ENCODE data around the gene TMEM186.
"Not testable (repeated sequence)": the region's sequence is repeated elsewhere in the genome, so short reads cannot be mapped to it uniquely, and the experiment has no call there.

Gene TMEM186

GRCh38 chr16:8814095-8814806 is 16.8 kb upstream of the TMEM186 start:
- in situ Hi-C loops (cut with MboI; ENCODE audit: low sequenced_read_pairs) = no loop called here

GRCh38 chr16:8812162-8812843 is 14.9 kb upstream of the TMEM186 start:
- in situ Hi-C loops (cut with MboI; ENCODE audit: low sequenced_read_pairs) = no loop called here

- in situ Hi-C loops (cut with MboI; ENCODE audit: low sequenced_read_pairs) = no loop called here
These were observed 11.3 kb upstream of the TMEM186 start for GRCh38 chr16:8808613-8809353.

- in situ Hi-C loops (cut with MboI; ENCODE audit: low sequenced_read_pairs) = no loop called here
These were observed 10.6 kb upstream of the TMEM186 start for GRCh38 chr16:8808009-8808408.

GRCh38 chr16:8807189-8807588 is 9.8 kb upstream of the TMEM186 start:
- in situ Hi-C loops (cut with MboI; ENCODE audit: low sequenced_read_pairs) = no loop called here

- in situ Hi-C loops (cut with MboI; ENCODE audit: low sequenced_read_pairs) = no loop called here
These were observed 9.0 kb upstream of the TMEM186 start for GRCh38 chr16:8806272-8806983.

- in situ Hi-C loops (cut with MboI; ENCODE audit: low sequenced_read_pairs) = no loop called here
These were observed 6.9 kb upstream of the TMEM186 start for GRCh38 chr16:8804313-8804712.

GRCh38 chr16:8803733-8804132 is 6.3 kb upstream of the TMEM186 start:
- in situ Hi-C loops (cut with MboI; ENCODE audit: low sequenced_read_pairs) = not testable (repeated sequence)

GRCh38 chr16:8801701-8802100 is 4.3 kb upstream of the TMEM186 start:
- in situ Hi-C loops (cut with MboI; ENCODE audit: low sequenced_read_pairs) = no loop called here

GRCh38 chr16:8798535-8799157 is 1.2 kb upstream of the TMEM186 start:
- in situ Hi-C loops (cut with MboI; ENCODE audit: low sequenced_read_pairs) = loop anchor here (25.0 kb wide), 1 partner anchor 236 kb away; no protein-coding TSS in a partner anchor

- in situ Hi-C loops (cut with MboI; ENCODE audit: low sequenced_read_pairs) = loop anchor here (25.0 kb wide), 1 partner anchor 236 kb away; no protein-coding TSS in a partner anchor
These were observed 712 bp upstream of the TMEM186 start for GRCh38 chr16:8798174-8798527.

GRCh38 chr16:8796469-8797363 is 723 bp downstream of the TMEM186 start:
- in situ Hi-C loops (cut with MboI; ENCODE audit: low sequenced_read_pairs) = loop anchor here (25.0 kb wide), 1 partner anchor 234 kb away; no protein-coding TSS in a partner anchor

GRCh38 chr16:8795818-8796217 is 1.6 kb downstream of the TMEM186 start:
- in situ Hi-C loops (cut with MboI; ENCODE audit: low sequenced_read_pairs) = loop anchor here (25.0 kb wide), 1 partner anchor 234 kb away; no protein-coding TSS in a partner anchor

- in situ Hi-C loops (cut with MboI; ENCODE audit: low sequenced_read_pairs) = loop anchor here (25.0 kb wide), 1 partner anchor 233 kb away; no protein-coding TSS in a partner anchor
These were observed 2.3 kb downstream of the TMEM186 start for GRCh38 chr16:8795091-8795490.

GRCh38 chr16:8788578-8789172 is 8.8 kb downstream of the TMEM186 start:
- in situ Hi-C loops (cut with MboI; ENCODE audit: low sequenced_read_pairs) = loop anchor here (25.0 kb wide), 1 partner anchor 226 kb away; no protein-coding TSS in a partner anchor

- in situ Hi-C loops (cut with MboI; ENCODE audit: low sequenced_read_pairs) = loop anchor here (25.0 kb wide), 1 partner anchor 224 kb away; no protein-coding TSS in a partner anchor
These were observed 11.1 kb downstream of the TMEM186 start for GRCh38 chr16:8786316-8786715.

GRCh38 chr16:8785408-8785807 is 12.0 kb downstream of the TMEM186 start:
- in situ Hi-C loops (cut with MboI; ENCODE audit: low sequenced_read_pairs) = loop anchor here (25.0 kb wide), 1 partner anchor 223 kb away; no protein-coding TSS in a partner anchor

GRCh38 chr16:8782673-8783072 is 14.8 kb downstream of the TMEM186 start:
- in situ Hi-C loops (cut with MboI; ENCODE audit: low sequenced_read_pairs) = loop anchor here (25.0 kb wide), 1 partner anchor 220 kb away; no protein-coding TSS in a partner anchor

- in situ Hi-C loops (cut with MboI; ENCODE audit: low sequenced_read_pairs) = loop anchor here (25.0 kb wide), 1 partner anchor 219 kb away; no protein-coding TSS in a partner anchor
These were observed 15.6 kb downstream of the TMEM186 start for GRCh38 chr16:8781797-8782196.

Data from HL-60/S4 treated with phorbol 12-myristate 13-acetate at 8.2 ng/mL for 4 days and 3 days (cell line).